NCI-H1105 (cell line): ENCODE measurements around the gene PGC.
"Not testable (repeated sequence)": the region's sequence is repeated elsewhere in the genome, so short reads cannot be mapped to it uniquely, and the experiment has no call there.

Experiments used
- DNase-seq: peaks from one replicate; lab custom pipeline; 2025; lab: John Stamatoyannopoulos, UW

The PGC gene

GRCh38 chr6:41775293-41775882, 28.2 kb upstream of the PGC start:
- DNase-seq: no peak

GRCh38 chr6:41774841-41775240, 27.6 kb upstream of the PGC start:
- DNase-seq: no peak

- DNase-seq: no peak
Measured at GRCh38 chr6:41771058-41771983, 24.1 kb upstream of the PGC start.

DNA sequence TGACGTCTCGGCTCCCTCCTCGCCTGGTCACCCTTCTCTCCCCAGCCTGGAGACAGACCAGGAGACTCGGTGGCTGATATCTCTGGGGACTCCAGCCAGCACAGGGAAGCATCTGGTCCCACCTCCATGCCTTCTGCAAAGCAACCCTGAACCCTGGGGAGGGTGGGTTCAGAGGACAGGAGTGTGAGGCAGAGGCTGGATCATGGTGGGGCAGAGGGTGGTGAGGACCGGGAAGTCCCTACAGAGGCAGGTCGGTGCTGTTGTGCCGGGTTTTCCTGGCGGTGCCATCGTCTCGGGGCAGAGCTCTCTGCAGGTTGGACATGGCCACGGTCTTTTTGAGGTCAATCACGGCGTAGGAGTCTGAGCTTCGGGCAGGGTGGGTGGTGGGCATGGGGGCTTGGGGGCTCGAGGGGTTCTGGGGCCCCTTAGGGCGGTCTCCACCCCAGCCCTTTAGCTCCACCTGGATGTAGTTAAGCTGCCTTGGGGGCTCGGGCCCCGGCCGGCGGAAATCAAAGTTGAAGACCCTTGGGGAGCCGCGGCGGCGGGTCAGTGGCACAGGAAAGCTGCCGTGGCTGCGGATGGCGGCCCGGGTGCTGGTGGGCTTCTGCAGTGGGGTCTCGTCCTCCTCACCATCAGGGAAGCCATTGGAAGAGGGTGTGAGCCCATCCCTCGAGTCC, 23.3 kb upstream of the PGC start:
- DNase-seq: no peak

DNA sequence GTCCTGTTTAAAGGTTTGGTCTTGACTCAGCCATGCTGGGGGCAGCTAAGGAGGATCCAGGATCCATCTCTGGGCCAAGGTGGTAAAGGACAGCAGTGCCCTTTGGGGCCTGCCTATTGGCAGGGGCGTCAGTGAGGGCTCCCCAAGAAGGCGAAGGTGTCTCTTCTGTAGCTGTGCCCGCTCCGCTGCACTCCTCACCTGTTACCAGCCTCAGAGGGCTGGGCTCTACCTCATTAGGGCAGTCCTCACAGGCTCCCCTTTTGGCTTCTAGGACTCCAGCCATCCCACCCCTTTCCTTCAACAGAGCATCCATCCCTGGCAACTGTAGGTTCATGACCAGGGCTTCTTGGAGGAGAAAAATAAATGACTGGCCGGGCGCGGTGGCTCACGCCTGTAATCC, 22.2 kb upstream of the PGC start:
- no peak for DNase-seq

GRCh38 chr6:41768545-41769308, 21.5 kb upstream of the PGC start:
- DNase-seq: no peak

DNA sequence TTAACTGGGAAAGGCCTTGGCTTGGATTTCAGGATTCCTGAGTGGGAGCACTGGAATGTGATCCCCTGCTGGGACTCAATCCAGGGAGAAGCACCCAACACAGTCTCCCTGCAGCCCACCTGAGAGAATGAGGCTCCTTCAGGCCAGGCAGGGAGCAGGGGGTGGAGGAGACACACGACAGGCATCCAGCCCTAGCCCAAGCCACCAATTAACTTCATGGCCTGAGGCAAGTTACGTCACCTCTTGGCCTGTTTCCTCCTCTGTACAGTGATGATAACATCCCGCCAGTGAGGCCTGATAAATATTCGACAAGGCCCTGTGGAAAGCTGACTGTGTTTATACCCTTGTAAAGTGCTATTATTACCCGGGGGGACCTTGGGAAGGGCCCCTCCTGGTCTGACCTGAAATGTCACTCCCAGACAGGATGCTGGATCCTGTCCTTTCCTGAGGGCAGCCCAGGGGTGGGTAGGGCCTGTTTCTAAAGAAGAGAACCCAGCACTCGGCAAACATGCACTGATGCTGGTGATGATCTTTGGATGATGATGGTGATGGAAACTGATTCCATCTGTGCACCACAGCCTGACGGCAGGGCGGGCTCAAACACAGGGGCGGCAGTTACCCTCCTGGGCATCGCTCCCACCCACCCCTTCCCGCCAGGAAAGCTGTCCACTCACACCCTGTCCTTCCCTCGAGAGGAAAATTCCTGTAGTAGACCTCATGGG, 20.1 kb upstream of the PGC start:
- no peak for DNase-seq

DNA sequence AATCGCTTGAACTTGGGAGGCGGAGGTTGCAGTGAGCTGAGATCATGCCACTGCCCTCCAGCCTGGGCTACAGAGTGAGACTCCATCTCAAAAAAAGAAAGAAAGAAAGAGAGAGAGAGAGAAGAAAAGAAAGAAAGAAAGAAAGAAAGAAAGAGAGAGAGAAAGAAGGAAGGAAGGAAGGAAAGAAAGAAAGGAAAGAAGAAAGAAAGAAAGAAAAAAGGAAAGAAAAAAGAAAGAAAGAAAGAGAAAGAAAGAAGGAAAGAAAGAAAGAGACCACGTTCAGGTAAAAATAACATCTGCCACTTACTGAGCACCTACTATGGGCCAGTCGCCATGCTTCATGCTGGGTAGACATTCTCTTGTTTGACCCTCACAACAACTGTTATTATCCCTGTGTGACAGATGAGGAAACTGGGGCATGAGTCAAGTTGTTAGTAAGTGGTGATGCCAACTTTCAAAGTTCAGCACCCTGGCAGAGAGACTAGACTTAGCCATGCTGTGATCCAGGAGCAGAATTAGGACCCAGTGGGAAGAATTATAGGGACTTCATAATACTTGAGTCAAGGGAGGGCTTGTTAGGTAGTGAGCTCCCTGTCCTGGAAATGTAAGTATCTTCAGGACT, 19.0 kb upstream of the PGC start:
- DNase-seq: not testable (repeated sequence)

- DNase-seq: no peak
Measured at GRCh38 chr6:41763470-41763869, 16.3 kb upstream of the PGC start.

DNA sequence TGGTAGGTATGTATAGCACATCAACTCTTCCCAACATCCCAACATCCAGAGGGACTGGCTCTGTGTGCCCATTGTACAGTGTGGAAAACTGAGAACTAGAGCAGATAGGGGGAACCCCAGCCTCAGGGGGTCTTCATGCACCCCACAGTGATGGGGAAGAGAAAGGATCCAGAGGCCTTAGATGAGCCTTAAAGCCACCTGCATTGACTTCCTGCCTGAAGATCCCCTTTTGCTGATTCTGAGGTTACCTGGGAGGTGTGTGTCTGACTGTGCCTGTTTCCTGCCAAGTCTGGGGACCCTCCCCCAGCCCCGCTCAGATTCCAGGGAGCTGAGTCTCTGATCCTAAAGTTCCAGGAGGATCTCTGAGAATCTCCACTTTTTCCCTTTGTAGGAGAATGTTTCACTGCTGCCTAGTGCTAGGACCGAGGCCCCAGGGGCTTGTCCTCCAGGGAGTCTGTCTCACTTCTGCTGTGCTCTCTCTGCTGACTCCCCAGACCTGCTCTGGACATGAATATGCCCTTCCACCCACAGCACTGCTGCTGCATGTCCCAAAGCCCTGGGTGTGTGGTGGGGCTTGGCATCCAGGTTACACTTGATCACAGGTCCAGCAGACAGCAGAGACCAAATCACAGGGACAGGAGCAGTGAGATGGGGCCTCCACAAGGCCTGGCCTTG, 12.8 kb upstream of the PGC start:
- no peak for DNase-seq

DNA sequence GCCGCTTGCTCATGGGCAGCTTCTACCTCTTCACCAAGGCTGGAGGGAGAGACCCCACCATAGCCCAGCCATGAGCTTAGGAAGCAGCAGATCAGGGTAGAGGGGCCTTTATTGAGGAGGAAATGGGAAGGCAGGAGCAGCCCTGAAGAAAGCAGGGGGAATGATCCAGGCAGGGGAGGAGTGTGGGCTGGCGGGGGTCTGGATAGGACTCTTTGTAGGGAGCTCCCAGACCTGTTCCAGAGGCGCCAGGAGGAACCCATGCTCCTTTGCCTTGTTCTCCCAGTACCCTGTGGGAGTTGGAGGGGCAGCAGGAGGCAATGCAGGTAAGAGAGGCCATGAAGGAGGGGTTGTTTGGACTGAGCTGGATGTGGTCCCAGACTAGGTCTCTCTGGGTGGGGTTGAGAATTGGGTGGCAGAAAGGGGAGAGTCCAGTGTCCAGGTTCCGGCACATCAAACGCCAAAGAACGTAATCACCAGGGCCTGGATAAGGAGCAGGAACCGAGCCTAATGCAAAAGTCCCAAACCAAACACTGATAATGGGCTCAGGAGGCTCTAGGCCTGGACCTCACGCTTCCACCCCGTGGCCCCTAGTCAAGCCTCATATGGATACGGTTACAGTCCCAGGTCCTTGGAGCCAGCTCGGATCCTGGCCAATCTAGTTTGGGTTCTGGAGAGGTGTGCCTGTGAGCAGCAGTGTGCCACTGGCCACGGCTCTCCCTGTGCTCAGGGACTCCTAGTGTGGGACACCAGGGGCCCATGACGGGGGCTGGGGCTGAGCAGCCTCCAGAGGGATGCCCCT, 12.1 kb upstream of the PGC start:
- DNase-seq: no peak

DNA sequence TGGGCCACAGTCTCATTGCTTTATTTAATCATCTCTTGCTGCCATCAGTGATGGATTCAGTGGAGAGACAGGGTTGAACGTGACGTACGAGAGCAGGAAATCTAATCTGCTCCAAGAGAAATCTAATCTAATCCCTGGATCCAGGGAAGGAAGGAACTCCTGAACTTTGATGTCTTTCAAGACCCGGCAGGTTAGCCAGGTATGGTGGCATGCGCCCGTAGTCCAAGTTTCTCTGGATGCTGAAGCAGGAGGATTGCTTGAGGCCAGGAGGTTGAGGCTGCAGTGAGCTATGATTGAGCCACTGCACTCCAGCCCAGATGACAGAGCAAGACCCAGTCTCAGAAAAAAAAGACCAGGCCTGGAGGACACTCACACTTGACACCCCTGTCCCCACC, 11.4 kb upstream of the PGC start:
- DNase-seq: no peak

DNA sequence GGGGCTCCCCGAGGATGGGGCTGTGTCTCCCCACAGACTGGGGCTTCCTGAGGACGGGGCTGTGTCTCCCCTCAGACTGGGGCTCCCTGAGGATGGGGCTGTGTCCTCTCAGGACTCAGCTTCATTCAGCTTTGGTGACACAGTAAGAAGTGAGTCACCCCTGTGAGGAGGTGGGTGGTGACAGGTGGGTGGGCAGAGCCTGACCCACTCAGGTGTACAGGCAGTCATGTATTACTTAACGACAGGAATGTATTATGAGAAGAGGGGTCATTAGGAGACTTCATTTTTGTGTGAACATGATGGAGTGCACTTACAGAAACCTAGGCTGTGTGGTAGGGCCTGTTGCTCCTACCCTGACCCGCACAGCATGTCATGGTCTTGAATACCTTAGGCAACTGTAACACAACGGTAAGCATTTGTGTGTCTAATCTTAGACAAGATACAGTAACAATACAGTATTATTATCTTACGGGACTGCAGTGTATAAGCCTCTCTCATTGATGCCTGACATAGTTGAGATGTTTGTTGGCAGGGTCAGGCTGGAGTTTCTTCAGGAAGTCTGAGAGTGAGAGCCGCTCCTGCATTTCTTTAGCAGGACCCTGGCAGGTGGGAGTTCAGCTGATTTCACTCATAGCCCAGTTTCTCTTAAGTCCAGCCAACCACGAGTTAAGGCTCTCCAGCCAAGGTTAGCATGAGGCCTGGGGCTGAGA, 10.9 kb upstream of the PGC start:
- DNase-seq: no peak

GRCh38 chr6:41757271-41757670, 10.1 kb upstream of the PGC start:
- no peak for DNase-seq

GRCh38 chr6:41756354-41756753, 9.2 kb upstream of the PGC start:
- no peak for DNase-seq

DNA sequence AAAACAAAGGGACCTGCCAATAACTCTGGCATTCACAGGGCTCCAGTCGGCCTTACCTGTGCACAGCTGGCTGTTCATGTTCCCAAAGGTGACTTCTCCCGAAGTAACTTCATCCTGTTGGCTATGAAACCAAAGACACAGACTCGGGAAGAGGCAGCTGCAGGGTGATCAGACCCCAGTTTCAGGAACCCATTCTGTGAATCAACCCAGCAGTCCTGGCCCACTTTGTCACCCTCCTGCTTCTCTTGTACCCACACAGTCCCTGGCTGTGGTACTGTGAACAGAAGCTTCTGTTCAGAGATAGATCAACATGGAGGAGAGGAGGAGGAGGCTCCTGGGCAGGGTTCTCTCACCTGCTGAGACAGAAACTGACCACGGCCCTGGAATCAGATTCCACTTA, 8.7 kb upstream of the PGC start:
- no peak for DNase-seq

- no peak for DNase-seq
Measured at GRCh38 chr6:41750374-41750773, 3.2 kb upstream of the PGC start.

DNA sequence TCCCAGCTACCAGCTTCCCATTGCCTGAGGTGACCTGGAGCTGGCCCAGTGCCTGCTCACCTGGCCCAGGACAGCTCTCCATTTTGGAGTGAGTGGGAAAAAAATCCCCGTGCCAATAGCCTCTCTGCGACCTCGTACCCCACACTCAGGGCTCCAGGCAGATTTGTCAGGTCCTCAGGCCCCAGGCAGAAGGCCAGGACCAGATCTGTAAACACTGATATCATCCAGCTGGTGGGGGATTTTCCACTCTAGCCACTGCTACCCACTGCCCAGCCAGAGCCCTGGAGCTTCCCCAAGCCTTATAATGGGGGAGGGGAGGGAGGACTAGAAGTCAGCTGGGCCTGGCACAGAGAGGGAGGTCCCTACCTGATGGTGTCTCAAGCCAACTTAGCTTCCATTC, 1.3 kb upstream of the PGC start:
- no peak for DNase-seq

- no peak for DNase-seq
Measured at GRCh38 chr6:41748102-41748477, 893 bp upstream of the PGC start.
